Measurements from ENCODE around the gene CFAP221. TPM values are rescaled to one million over a fixed set of nuclear protein-coding genes. Genes with fewer than 3 reads are reported as not detected.

The CFAP221 gene
- total RNA-seq, 4 donors from 2014 or later = 0.25 to 8.6 (median 0.66) TPM; not detected in 1

DNA sequence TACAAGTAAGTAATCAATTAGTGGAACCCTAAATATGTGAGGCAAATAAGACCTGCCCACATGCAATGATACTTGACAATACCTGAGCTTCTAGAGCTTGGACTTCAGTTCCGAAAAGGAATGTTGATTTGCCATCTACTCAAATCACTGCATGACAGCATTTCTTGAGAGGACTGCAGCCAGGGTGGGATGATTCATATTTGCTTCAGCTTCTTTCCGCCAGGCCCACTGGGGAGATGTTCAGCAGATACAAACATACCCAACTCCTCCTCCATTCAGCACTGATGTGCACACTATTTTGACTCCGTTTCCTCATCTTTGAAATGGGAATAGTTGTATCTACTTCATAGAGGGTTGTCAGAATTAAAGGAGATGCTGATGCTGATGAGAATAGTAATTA lies 106.0 kb downstream of the CFAP221 start:
- no peak for ATAC-seq

DNA sequence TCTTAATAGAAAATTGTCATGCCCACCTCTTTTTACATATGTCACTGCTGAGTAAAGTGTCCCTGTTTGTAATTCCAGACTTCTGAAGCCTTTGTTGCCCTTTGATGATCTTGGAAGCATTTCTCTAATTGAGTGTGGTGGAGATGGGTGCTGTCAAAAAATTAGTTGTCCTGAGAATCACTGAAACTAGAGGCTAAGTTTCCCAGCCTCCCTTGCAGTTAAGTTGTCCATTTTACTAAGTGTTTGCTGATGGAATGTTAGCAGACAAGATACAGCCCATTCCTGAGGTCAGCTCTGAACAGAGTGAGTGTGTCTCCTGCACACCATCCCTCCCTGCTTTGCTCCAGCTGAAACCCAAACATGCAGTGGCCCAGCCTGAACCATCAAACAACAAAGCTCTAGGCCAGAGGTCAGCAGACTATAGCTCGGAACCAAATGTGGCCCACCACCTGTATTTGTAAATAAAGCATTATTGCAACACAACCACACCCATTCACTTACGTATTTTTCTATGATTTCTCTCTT lies 106.7 kb downstream of the CFAP221 start:
- TF ChIP-seq EP300 (IDR thresholded peaks at IDR 0.05) (no peak), POLR2A (IDR thresholded peaks at IDR 0.05) (no peak), POLR2AphosphoS5 (IDR thresholded peaks at IDR 0.05) (no peak)
- TF ChIP-seq, protein P1, sequence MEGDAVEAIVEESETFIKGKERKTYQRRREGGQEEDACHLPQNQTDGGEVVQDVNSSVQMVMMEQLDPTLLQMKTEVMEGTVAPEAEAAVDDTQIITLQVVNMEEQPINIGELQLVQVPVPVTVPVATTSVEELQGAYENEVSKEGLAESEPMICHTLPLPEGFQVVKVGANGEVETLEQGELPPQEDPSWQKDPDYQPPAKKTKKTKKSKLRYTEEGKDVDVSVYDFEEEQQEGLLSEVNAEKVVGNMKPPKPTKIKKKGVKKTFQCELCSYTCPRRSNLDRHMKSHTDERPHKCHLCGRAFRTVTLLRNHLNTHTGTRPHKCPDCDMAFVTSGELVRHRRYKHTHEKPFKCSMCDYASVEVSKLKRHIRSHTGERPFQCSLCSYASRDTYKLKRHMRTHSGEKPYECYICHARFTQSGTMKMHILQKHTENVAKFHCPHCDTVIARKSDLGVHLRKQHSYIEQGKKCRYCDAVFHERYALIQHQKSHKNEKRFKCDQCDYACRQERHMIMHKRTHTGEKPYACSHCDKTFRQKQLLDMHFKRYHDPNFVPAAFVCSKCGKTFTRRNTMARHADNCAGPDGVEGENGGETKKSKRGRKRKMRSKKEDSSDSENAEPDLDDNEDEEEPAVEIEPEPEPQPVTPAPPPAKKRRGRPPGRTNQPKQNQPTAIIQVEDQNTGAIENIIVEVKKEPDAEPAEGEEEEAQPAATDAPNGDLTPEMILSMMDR (IDR thresholded peaks at IDR 0.05) = no peak
- Histone ChIP-seq H3K27ac (no peak overlapping the region), H3K36me3 (no peaks in the 10 kb centered on the region), H3K27me3 (peaks cover 2% of the 10 kb centered on the region), H3K4me3 (no peak overlapping the region), H3K4me1 (no peaks in the 10 kb centered on the region), H3K9me3 (peaks cover 0 to 8% (median 0%) of the 10 kb centered on the region in 3 donors)
- WGBS, 2 donors (ENCODE audit: low coverage in 1 of 2) = 74 to 78% methylated on average over 1 to 2 of the region's 2 CpGs
- ATAC-seq = no peak

More for the DNA sequence above, 106.0 kb downstream of the CFAP221 start:
- Histone ChIP-seq H3K27me3 (no peaks in the 10 kb centered on the region), H3K9me3 (peaks cover 0 to 8% (median 0%) of the 10 kb centered on the region in 3 donors), H3K36me3 (no peaks in the 10 kb centered on the region), H3K27ac (no peak overlapping the region), H3K4me1 (no peaks in the 10 kb centered on the region), H3K4me3 (no peak overlapping the region)
- whole genome bisulfite sequencing, 2 donors (ENCODE audit: low coverage in 1 of 2) = 86 to 94% methylated on average over 3 of the region's 3 CpGs
- TF ChIP-seq POLR2A (IDR thresholded peaks at IDR 0.05) (no peak), EP300 (IDR thresholded peaks at IDR 0.05) (no peak), POLR2AphosphoS5 (IDR thresholded peaks at IDR 0.05) (no peak)
- TF ChIP-seq, protein P1 (IDR thresholded peaks at IDR 0.05) = no peak

DNA sequence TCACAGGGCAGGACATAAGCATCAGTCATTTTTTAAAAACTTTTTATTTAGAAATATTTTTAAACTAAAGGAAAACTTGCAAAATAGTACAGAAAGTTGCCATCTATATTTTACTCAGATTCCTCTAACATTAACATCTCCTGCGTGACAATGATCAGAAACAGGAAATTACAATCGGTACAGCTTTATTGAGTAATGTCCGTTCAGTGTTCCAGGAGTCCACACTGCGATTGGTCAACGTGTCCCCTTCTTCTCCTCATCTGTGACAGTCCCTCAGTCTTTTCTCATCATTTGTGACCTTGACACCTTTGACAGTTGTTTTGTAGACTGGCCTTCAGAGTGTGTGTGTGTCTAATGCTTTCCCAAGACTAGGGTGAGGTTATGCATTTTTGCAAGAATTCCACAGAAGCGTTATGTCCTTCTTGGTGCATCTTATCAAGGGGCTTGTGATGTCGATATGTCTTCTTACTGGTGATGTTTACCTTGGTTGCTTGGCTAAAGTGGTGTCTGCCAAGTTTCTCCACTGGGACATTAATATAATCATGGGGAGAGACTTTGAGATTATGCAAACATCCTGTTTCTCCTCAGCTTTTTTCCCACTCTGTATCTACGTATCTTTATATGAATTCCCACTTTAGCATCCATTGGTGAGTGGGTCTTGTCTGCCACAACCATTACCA lies 113.4 kb downstream of the CFAP221 start:
- H3K27ac ChIP-seq = no peak overlapping the region
- WGBS, 2 donors (ENCODE audit: low coverage in 1 of 2) = 68% methylated on average over 6 to 8 of the region's 8 CpGs
- H3K4me1 ChIP-seq = no peaks in the 10 kb centered on the region
- H3K4me3 ChIP-seq = no peak overlapping the region
- TF ChIP-seq POLR2AphosphoS5 (IDR thresholded peaks at IDR 0.05) (no peak), EP300 (IDR thresholded peaks at IDR 0.05) (no peak)
- peaks cover 17% of the 10 kb centered on the region for H3K27me3 ChIP-seq
- no peak for ATAC-seq
- no peaks in the 10 kb centered on the region for H3K9me3 ChIP-seq
- H3K36me3 ChIP-seq = no peaks in the 10 kb centered on the region

DNA sequence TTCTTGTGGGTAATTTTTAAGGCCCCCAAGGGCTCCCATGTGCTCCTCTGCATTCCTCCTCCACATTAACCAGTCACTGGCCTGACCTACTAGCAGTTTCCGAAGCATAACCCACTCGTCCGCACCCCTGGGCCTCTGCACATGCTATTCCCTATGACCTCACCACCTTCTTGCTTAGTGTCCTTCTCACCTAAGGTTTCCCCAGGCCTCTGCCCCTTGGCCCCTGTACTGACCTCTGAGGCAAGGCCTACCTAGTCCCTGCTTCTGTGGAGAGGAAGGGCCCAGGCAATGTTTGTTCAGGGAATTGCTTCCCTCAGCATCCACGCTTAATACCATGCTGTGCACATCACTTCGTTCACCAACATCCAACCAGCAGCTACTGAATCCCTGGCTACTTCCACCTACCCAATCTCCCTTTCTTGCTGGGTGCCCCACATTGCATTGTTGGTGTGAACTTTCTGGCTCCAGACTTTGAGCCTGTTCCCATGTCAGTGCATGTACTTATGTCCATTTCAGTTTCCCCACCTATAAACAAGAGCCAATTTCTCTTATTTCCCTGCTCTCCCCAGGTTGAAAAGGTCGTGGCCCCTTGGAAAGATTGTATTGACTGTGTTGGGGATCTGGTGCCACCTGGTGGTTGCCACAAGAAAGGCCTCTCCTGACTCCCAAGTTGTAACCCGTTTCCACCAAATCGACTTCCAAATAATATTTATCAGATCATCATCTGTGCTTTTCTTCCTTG lies 115.5 kb downstream of the CFAP221 start:
- Histone ChIP-seq H3K36me3 (no peaks in the 10 kb centered on the region), H3K27me3 (peaks cover 28% of the 10 kb centered on the region), H3K4me1 (no peaks in the 10 kb centered on the region), H3K4me3 (no peak overlapping the region), H3K27ac (no peak overlapping the region), H3K9me3 (no peaks in the 10 kb centered on the region)
- TF ChIP-seq, protein P1 (IDR thresholded peaks at IDR 0.05) = peak; percentile 62 to 83 (median 70)
- no peak for TF ChIP-seq POLR2A (IDR thresholded peaks at IDR 0.05)
- WGBS, 2 donors (ENCODE audit: low coverage in 1 of 2) = 55 to 56% methylated on average over 5 to 8 of the region's 8 CpGs
- no peak for ATAC-seq

DNA sequence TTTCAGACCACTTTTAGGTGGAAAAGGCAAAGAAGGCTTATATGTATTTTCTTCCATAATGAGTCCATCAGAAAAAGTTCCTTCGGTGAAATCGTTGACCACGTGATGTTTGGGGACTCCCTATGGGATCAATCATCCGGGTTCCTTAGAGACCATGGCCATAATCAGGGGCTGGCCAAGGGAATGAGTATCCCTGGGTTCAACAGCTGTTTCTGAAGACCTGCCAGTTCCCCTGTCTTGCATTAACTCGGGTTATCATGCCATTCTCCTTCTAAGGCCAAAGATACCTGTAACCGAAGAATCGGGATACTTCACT lies 116.1 kb downstream of the CFAP221 start:
- H3K27ac ChIP-seq = no peak overlapping the region
- WGBS, 2 donors (ENCODE audit: low coverage in 1 of 2) = 57% methylated on average over 5 of the region's 7 CpGs; no CpG with 5 or more reads in 1 of the 2 donors
- no peak for ATAC-seq

More for the DNA sequence above, 116.1 kb downstream of the CFAP221 start:
- Histone ChIP-seq H3K4me3 (no peak overlapping the region), H3K27me3 (peaks cover 28% of the 10 kb centered on the region), H3K36me3 (no peaks in the 10 kb centered on the region), H3K9me3 (no peaks in the 10 kb centered on the region), H3K4me1 (no peaks in the 10 kb centered on the region)
- TF ChIP-seq POLR2A (IDR thresholded peaks at IDR 0.05) = no peak
- no peak for TF ChIP-seq EP300 (IDR thresholded peaks at IDR 0.05)
- no peak for TF ChIP-seq POLR2AphosphoS5 (IDR thresholded peaks at IDR 0.05)
- TF ChIP-seq, protein P1 (IDR thresholded peaks at IDR 0.05) = no peak

All from gastroesophageal sphincter (tissue), 4 donors.